HG03469 (cell line): ENCODE data around the gene VWA8.

Source experiments
- ATAC-seq: cut with Tn5 transposase; IDR thresholded peaks from one replicate; pipeline ENCODE4 v1.9.1; 2021; ENCODE audit warnings: mild to moderate bottlenecking, moderate library complexity, moderate number of reproducible peaks; ENCODE audit not compliant: unreplicated experiment

VWA8 gene

DNA sequence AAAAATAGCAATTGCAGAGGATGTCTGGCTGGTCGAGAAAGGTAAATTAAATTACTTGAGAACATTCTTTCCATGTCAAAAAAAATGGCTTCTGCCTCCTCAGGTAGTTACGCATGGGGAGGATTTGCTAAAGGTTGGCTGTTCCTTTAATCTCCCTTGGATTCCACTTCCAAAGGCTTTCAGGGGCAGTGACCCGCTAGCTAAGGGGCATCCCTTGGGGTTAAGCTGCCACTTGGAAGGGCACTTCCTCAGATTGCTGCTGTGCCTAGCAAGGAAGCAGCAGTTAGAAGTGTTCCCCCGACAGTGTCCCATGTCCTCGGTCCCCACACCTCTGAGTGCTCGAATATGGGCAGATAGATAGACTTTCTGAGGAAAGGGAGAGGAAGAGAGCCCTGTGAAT, 395.1 kb downstream of the VWA8 start:
- ATAC-seq, result no peak

GRCh38 chr13:41565216-41565615, 395.7 kb downstream of the VWA8 start:
- no peak for ATAC-seq

DNA sequence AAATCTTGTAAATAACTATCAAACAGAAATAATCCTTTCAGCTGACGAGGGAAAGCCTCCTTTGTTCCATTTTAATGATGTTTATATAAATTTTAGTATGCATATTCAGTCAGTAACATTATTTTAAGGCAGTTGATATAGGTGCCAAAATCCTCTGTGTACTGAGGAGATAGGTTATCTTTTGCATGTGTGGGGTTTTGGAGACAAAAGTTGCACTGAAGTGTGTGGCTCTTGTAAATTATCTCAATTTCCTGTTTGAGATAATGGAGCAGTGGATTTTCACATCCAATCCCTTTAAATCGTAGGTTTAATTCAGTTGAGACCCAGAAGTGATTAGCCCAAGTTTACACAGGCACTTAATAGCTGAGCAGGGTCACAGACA, 396.9 kb downstream of the VWA8 start:
- no peak for ATAC-seq

DNA sequence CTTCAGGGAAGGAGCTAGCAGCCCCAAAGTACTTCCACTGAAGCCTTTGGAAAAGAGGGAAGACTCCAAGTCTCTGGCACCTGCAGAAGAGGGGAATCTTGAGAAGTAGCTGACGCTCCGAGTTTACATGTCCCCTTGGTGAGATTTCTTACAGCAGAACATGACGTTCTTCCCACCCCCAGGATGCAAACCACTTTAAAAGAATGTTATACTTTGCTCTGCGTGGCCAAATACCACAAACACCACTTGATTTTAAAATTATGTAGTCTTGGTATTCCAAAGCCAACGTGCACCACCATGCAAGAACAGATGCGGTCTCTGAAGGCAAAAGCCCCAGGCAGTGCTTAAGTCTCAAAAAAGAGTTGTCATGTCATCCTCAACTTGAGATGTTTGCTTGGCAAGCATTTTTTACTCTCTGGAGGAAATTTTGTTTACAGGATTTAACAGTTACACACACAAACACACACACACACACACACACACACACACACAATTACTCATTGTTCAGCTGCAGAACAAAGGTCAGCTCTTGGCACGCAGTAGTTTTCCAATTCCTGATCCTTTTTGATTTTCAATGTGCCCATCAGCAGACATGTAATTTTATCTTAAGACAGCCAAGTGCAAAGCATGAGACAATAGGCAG, 397.4 kb downstream of the VWA8 start:
- ATAC-seq, result no peak

GRCh38 chr13:41562541-41563178, 398.2 kb downstream of the VWA8 start:
- no peak for ATAC-seq

GRCh38 chr13:41562083-41562482, 398.8 kb downstream of the VWA8 start:
- no peak for ATAC-seq

DNA sequence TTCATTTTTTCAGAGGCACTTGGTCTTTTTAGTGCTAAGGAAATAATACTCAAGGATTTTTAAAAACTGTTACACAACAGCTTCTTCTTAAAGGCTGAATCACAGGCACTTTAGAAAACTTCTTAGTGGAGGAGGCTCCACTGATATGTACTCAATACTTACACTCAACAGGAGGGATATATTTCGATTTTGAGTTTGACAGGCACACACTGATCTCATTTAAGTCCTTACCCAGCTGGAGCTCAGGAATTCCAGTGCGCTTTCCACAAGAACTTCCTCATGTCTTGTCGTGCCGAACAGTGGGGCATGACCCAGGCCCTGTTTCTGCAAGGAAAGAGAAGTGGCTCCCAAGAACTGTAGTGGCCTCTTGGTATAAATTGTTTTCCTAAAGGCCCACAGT, 399.7 kb downstream of the VWA8 start:
- ATAC-seq, result no peak

DNA sequence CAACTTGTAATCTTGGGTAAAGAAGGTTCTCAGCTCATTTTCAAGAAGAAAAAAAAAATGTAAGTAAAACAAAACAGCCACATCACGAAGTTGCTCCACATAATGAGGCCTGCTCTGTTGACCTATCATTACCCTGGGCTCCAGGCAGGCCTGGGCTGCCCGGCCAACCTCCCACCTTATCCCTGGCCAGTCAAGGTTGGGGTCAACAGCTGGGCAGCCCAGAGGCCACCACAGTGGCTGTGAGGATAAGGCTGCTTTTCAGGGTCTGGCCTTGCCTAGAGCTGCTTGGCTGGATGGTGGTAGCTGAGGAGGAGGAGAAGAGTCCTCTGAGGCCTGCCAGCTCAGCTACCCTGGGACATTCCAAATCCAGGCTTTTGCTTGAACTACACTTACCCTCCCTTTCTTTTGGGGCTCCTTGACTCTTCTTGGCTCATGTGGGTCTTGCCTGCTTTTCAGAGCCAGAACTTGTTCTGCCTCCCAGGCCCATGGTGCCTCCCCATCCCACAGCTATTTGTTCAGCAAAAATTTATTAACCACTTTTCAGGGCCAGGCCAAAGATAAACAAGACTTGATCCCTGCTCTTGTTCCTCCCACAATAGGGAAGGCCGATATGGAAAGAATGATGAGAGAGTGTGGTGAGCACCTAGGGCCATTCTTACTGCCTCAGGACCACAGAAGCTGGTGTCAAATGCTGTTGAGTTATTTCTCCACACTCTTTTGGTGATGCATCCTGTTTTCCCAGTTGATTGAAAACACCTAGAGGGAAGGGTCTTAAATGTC, 401.9 kb downstream of the VWA8 start:
- no peak for ATAC-seq

DNA sequence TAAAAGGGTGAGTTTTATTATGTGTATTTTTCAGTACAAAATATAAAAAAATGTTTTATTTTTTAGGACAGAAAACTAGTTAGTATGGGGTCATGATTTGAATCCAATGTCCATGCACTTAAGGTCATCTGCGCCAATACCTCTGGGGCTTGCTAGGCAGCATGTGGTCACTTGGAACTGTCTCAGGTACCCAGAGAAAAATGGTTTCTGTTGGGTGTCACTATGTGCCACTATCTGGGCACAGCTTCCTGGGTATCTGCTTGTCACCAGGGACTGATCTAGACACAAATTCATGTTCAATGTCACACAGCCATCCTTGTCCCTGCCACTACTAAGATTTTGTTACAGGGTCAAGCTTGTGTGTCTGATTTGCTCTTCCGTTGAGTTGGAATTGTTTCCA, 403.2 kb downstream of the VWA8 start:
- ATAC-seq, result no peak

DNA sequence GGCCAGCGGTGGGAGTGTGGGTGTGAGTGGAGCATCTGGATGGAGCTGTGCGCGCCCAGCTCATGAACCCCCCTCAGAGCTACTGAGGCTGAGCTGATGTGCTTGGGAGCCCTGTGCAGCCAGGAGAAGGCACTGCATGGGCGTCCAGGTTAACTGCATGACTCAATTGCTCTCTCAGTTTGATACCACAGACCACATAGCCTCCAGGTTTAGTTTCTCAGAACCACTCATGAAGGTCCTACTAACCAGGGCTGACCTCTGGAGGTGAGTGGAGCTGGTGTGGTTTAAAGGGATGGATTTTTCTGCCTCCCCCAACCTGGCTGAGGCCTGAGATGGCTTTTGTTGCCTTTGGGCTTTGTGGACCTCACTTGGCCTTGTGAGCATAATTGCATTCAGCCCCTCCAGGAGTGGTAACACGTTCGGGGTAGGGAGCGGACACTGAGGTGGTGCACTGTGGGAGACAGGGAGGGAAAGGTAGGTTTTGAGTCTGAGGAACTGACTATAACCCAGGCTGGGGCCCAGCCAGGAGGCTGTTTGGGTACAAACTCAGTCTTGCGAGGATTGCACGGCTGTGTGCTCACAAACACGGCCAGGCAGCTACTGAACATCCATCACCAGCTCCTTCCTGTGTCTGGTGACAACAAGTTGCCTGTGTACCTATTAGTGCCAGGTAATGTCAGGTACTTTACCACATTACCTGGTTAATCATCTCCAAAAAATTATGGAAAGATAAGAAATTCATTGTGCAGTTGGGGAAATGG, 406.1 kb downstream of the VWA8 start:
- ATAC-seq, result peak; percentile 97

GRCh38 chr13:41554180-41554579, 406.7 kb downstream of the VWA8 start:
- ATAC-seq, result no peak

- ATAC-seq, result no peak
Observed at GRCh38 chr13:41552031-41552430, 408.9 kb downstream of the VWA8 start.

DNA sequence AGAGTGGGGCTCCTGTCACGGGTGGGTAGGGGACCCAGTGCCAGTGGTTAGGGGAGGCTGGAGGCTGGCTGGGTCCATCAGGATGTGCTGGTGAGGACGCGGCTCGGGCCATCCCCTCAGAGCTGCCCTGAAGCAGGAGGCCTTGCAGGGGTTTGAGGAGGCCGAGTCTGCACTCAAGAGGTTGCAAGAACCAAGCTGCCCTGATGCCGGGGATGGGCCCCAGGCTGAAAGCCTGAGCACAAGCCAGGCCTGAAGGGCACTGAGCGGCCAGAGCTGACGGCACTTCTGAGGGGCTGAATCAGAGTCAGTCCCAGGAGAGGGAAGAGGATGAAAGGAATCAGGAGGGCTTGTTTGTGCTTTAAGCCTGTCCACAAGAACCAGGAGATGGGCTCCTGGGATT, 410.6 kb downstream of the VWA8 start:
- no peak for ATAC-seq

GRCh38 chr13:41549491-41549890, 411.4 kb downstream of the VWA8 start:
- ATAC-seq, result no peak

DNA sequence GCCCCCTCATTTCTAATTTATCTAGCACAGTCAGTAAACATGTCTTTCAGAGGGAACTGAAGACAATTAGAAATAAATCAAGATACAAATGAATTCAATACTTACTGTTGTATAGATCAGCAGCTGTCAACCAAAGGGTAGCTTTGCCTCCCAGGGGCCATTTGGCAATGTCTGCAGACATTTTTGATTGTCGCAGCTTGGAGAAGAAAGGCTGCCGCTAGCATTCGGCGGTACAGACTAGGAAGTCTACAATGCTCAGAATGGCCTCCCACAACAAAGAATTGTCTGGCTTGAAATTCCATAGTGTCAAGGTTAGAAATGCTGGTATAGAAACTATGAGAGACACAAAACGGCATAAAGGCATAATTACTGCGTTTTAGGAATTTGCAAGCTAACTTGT, 412.0 kb downstream of the VWA8 start:
- no peak for ATAC-seq

DNA sequence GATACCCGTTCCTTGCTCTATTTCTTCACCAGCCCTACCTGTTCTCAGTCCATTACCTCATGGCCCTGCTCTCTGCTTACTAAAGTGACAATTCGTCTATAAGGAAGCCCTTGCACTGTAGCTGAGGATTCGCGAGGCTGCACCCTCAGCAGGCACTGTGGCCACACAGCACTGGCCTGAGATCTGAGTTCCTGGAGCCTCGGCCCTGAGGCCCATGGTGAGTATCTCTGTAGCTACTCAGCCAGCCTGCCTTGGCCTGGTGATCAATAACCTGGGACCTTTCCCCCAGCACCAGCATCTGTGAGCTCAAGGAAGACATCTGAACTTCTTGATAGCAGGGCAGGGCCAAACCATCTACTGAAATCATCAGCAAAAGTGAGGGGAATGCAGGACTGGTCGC, 412.9 kb downstream of the VWA8 start:
- no peak for ATAC-seq

GRCh38 chr13:41547251-41548000, 413.5 kb downstream of the VWA8 start:
- ATAC-seq, result no peak

DNA sequence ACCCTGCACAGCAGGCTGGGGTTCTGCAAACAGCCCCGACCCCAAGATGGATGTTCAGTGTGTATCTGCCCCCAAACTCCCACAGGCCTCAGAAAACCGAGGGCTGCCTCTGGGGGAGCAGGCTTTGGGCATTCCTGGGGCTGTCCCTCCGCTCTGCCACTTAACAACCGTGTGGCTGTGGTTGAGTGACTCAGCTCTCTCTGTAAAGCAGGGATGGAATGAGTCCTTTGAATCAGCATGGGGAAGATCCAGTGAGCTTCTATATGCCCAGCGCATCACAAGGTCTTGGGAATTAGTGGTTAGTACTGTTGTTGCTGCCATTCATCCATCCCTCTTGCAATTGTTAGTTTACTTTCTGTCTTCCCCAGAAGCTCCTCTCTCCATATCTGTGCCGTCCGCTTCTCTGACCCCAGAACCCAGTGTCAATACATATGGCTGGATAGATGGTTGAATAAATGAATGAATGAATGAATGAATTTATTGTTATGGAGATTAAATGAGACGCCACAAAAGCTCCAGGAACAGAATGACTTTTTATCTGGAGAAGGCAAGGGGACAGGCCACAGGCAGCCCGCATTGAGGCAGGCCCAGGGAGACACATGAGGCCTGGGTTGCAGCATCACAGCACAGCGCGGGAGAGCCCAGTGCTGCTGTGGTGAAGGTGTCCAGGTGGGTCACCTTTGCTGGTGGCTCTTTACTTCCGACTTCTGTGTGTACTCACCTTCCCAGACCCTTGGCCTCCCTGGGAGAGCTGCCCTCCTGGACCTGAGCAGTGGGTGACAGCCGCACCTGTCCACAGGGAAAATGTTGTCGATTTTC, 414.3 kb downstream of the VWA8 start:
- ATAC-seq, result no peak

DNA sequence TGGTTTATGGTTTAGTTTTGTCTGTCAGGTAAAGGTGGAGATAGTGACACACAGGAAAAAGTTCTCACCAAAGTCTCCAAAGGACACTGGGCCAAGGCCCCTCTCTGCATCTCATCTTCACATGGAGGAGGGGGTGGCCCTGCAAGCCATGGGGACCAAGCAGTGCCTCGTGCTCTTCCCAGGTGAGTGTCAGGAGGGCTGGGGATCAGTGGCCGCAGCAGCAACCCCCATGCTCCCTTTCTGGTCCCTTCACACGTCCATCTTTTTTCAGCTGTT, 415.5 kb downstream of the VWA8 start:
- ATAC-seq, result no peak

DNA sequence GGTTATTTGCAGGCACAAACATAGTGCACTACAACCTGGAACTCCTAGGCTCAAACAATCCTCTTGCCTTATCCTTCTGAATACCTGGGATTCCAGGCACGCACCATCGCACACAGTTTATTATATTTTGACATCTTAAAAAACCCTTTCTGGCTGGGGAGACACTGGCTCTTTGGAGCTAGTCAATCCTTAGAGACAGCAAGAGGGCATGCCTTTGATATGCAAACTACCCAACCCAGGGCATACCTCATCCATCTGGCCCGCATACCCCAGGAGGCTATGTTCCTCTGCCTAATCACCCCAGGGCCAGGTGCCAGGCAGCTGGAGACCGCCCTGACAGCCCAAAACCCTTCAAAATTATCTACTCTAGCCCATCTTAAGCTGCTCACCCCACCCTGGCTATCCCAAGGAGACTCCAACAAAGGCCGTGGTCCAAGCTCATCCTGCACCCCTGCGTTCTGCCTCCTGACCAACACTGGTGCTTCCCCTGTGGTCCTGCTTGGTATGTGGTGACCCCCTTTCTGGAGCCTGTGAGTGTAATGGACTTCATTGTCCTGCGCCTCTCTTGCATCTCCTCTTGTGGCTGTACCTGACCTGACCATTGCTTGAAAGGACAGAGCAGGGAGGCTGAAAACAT, 417.1 kb downstream of the VWA8 start:
- ATAC-seq, result no peak
